Measurements from ENCODE around the gene WAS.

GRCh38 chrX:48705871-48706270 is 22.3 kb downstream of the WAS start:
- TF ChIP-seq CTCF (IDR thresholded peaks at IDR 0.05) (no peak), POLR2A (IDR thresholded peaks at IDR 0.05) (no peak)

All from esophagus squamous epithelium (tissue), 4 donors.